HUES6 (cell line): ENCODE measurements around the gene LRRC8E.
"Not testable (repeated sequence)": the region's sequence is repeated elsewhere in the genome, so short reads cannot be mapped to it uniquely, and the experiment has no call there.

ENCODE experiments used
- H3K27ac ChIP-seq: 2 replicates; pipeline ENCODE4 v1.7.0; 2013; ENCODE audit warnings: low read depth, mild to moderate bottlenecking, low read length, inconsistent platforms
- H3K27me3 ChIP-seq: 2 replicates; pipeline ENCODE4 v1.6.1; 2013; ENCODE audit warnings: low read length; ENCODE audit not compliant: control insufficient read depth, insufficient read depth
- H3K36me3 ChIP-seq: 2 replicates; pipeline ENCODE4 v1.6.1; 2013; ENCODE audit warnings: low read length; ENCODE audit not compliant: control insufficient read depth, insufficient read depth
- H3K4me1 ChIP-seq: 2 replicates; pipeline ENCODE4 v1.6.1; 2013; ENCODE audit warnings: low read length; ENCODE audit not compliant: control insufficient read depth, insufficient read depth
- H3K4me3 ChIP-seq: 2 replicates; pipeline ENCODE4 v1.5.1; 2013; ENCODE audit warnings: low read depth, low read length
- H3K9ac ChIP-seq: one replicate; pipeline ENCODE4 v1.6.1; 2013; ENCODE audit warnings: mild to moderate bottlenecking, low read length
- H3K9me3 ChIP-seq: 2 replicates; pipeline ENCODE4 v1.6.1; 2013; ENCODE audit warnings: low read depth, low read length; ENCODE audit not compliant: control insufficient read depth, insufficient read depth

Gene LRRC8E

DNA sequence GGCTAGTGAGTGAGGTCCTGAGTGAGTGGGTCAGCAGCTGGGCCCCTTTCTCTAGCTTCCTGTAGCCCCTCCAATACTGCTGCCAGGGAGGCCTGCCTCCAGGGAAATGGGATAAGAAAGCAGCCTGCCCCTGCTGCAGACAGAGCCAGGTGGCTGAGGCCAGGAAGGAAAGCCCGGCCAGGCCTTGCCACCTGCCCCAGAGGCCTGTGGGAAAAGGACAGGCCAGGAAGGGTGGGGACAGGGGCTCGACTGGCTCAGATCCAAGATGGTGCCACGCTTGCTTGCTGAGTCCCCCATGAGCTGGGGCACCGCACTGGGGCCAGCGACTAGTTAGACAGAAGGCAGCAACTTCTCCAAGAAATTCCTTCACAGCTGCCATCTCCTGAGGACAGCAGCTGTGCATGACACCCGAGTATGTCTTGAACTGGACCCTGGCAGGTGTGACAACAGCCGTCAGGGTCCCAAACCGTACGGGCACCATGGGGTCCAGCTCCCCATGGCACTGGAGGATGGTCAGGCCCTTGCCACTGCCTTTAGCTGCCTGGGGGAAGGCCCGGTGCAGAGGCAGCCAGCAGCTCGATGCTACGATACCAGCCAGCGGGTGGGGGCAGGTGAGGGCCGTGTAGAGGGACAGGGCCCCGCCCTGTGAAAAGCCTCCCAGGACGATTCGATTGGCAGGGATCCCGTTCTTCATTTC, 9.1 kb upstream of the LRRC8E start:
- H3K4me1 ChIP-seq: no peaks in the 10 kb centered on the region
- no peak overlapping the region for H3K27ac ChIP-seq
- H3K9ac ChIP-seq: no peak overlapping the region
- no peaks in the 10 kb centered on the region for H3K36me3 ChIP-seq
- no peak overlapping the region for H3K4me3 ChIP-seq
- H3K27me3 ChIP-seq: peaks cover 19% of the 10 kb centered on the region; the same call in 1 of the 2 replicates
- H3K9me3 ChIP-seq: no peaks in the 10 kb centered on the region; the same call in 1 of the 2 replicates

DNA sequence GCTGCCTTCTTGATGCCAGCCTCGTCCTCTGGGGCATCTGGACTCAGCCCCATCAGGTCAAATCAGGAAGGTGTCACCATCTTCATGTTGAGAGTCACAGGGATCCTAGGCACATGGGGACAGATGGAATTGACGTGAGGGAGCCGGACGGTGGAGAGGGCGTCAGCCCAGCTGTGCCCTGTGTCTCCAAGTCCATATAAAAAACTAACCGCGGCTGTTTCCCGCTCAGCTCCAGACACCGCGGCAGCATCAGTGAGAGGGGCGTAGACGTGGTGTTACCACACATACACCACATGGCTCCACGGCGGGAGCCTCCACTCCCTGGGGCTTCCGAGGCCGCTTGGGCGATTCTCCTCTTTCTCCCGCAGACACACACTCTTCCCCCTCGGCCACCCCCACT, 8.5 kb upstream of the LRRC8E start:
- H3K9me3 ChIP-seq: no peaks in the 10 kb centered on the region; the same call in 1 of the 2 replicates
- no peaks in the 10 kb centered on the region for H3K36me3 ChIP-seq
- no peak overlapping the region for H3K9ac ChIP-seq
- peaks cover 14% of the 10 kb centered on the region; the same call in 1 of the 2 replicates for H3K27me3 ChIP-seq
- H3K4me1 ChIP-seq: no peaks in the 10 kb centered on the region
- no peak overlapping the region for H3K4me3 ChIP-seq
- no peak overlapping the region for H3K27ac ChIP-seq

DNA sequence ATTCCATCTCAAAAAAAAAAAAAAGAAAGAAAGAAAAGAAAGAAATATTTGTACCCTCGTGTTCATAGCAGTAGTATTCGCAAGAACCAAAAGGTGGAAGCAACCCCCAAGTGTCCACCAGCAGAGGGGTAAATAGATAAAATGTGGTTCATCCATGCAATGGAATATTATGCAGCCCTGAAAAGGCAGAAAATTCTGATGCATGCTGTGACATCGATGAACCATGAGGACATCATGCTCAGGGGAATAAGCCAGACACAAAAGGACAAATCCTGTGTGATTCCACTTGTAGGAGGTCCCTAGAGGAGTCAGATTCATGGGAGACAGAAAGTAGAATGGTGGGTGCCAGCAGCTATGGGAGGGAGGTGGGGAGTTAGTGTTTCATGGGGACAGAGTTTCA, 6.4 kb upstream of the LRRC8E start:
- Histone ChIP-seq H3K4me1 (no peaks in the 10 kb centered on the region), H3K27ac (no peak overlapping the region), H3K9ac (no peak overlapping the region), H3K4me3 (no peak overlapping the region), H3K36me3 (no peaks in the 10 kb centered on the region), H3K27me3 (peaks cover 2% of the 10 kb centered on the region; the same call in 1 of the 2 replicates), H3K9me3 (no peaks in the 10 kb centered on the region; the same call in 1 of the 2 replicates)

DNA sequence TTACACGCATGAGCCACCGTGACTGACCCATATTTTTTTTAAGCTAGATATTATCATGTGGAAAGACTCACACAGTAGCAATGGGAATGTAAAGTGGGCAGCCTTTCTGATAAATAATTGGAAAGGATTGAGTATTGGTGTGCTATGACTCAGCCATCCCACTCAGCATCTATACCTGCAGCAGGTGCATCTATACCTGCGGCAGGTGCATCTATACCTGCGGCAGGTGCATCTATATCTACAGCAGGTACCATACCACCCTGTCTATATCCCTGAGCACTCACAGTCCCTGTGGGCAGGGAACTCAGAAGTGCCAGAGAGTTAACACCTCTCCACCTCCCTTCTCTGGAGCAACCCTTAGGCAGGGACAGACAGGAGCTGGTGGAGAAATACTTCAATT, 5.2 kb upstream of the LRRC8E start:
- Histone ChIP-seq H3K9ac (no peak overlapping the region), H3K9me3 (no peaks in the 10 kb centered on the region; the same call in 1 of the 2 replicates), H3K4me1 (no peaks in the 10 kb centered on the region), H3K27me3 (no peaks in the 10 kb centered on the region), H3K36me3 (no peaks in the 10 kb centered on the region), H3K4me3 (no peak overlapping the region), H3K27ac (no peak overlapping the region)

DNA sequence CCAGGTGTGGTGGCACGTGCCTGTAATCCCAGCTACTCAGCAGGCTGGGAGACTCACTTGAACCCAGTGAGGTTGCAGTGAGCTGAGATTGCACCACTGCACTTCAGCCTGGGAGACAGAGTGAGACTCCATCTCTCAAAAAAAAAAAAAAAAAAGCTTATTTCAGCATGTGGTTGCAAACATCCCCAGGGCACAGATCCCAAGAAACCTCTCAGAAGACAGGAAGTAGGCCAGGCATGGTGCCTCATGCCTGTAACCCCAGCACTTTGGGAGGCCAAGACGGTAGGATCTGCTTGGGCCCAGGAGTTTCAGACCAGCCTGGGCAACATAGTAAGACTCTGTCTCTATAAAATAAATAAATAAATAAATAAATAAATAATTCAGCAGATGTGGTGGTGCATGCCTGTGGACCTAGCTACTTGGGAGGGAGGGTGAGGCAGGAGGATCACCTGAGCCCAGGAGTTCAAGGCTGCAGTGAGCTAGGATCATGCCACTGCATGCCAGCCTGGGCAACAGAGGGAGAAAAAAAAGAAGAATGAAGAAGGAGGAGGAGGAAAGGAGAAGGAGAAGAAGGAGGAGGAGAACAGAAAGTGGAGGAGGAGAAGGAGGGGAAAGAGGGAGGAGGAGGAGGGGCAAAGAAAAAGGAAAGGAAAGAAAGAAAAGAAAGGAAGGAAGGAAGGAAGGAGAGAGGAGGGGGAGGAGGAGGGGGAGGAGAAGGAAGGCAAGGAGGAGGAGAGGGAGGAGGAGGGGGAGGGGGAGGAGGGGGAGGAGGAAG, 4.3 kb upstream of the LRRC8E start:
- H3K9me3 ChIP-seq: no peaks in the 10 kb centered on the region; the same call in 1 of the 2 replicates
- H3K4me3 ChIP-seq: no peak overlapping the region
- H3K36me3 ChIP-seq: no peaks in the 10 kb centered on the region
- H3K27me3 ChIP-seq: no peaks in the 10 kb centered on the region
- H3K27ac ChIP-seq: no peak overlapping the region
- no peak overlapping the region for H3K9ac ChIP-seq
- no peaks in the 10 kb centered on the region; the same call in 1 of the 2 replicates for H3K4me1 ChIP-seq

DNA sequence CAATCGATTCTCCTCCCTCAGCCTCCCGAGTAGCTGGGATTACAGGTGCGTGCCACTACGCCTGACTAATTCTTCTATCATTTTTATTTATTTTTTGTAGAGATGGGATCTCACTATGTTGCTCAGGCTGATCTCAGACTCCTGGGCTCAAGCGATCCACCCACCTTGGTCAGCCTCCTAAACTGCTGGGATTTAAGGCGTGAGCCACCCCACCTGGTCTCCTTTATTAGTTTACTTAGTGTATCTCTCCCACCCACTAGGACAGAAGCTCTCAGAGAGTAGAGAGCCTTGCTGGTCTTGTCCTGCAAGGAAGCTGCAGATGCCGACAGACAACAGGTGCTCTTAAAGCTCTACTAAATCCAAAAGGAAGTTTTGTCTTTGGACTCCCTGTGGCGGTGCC, 2.5 kb upstream of the LRRC8E start:
- no peaks in the 10 kb centered on the region; the same call in 1 of the 2 replicates for H3K4me1 ChIP-seq

DNA sequence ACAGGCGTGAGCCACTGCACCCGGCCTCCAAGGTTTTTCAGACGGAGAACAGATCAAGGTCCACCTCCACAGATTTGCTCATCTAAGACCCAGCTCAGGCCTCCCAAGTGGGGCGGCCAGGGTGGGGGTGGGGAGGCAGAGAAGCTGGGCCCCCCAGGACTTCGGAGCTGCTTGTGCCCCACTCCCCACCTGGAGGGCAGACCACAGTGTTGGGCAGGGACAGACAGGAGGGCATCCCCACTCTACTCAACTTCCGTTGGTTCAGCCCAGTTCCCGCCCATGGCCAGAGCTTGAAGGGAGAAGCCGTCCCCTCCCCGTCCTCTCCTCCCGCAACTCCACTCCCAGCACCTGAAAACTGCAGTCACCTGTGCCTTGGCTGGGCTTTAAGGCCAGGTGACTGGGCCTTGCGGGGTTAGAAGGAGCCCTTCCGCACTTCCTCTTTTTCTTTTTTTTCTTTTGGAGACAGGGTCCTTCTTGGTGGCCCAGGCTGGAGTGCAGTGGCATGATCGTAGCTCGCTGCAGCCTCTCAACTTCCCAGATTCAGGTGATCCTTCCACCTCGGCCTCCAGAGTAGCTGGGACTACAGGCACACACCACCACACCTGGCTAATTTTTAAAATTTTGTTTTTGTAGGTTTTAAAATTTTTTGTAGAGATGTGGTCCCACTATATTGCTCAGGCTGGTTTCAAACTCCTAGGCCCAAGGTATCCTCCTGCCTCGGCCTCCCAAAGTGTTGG, 734 bp upstream of the LRRC8E start:
- H3K4me3 ChIP-seq: peak overlapping the region; percentile 63

More for the DNA sequence above, 2.5 kb upstream of the LRRC8E start:
- no peaks in the 10 kb centered on the region for H3K36me3 ChIP-seq
- H3K27me3 ChIP-seq: no peaks in the 10 kb centered on the region
- no peak overlapping the region for H3K9ac ChIP-seq
- no peaks in the 10 kb centered on the region; the same call in 1 of the 2 replicates for H3K9me3 ChIP-seq
- no peak overlapping the region for H3K4me3 ChIP-seq
- H3K27ac ChIP-seq: no peak overlapping the region

DNA sequence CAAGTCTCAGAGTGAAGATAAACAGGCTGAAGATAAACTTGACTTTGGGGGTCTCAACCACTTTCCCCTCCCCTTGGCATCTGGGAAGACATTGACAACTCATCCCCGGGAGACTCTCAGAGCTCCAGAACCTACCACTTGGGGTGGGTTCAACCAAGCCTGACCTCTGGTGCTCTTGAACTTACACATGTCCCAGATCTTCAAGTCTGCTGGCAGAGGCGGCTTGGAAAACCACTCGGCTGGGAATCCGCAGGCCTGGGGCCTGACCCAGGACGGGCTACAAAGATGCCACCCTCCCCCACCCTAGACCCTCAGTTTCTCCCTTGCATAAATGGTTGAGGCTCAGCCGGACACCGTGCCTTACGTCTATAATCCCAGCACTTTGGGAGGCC, 512 bp downstream of the LRRC8E start:
- no peaks in the 10 kb centered on the region for H3K27me3 ChIP-seq
- no peaks in the 10 kb centered on the region for H3K36me3 ChIP-seq
- H3K9me3 ChIP-seq: no peaks in the 10 kb centered on the region
- peak overlapping the region; percentile 12 for H3K9ac ChIP-seq
- H3K4me3 ChIP-seq: peak overlapping the region; percentile 63
- H3K4me1 ChIP-seq: no peaks in the 10 kb centered on the region; the same call in 1 of the 2 replicates
- H3K27ac ChIP-seq: no peak overlapping the region

More for the DNA sequence above, 734 bp upstream of the LRRC8E start:
- H3K9me3 ChIP-seq: no peaks in the 10 kb centered on the region
- no peaks in the 10 kb centered on the region for H3K27me3 ChIP-seq
- H3K36me3 ChIP-seq: no peaks in the 10 kb centered on the region
- H3K9ac ChIP-seq: peak overlapping the region; percentile 12
- H3K4me1 ChIP-seq: no peaks in the 10 kb centered on the region; the same call in 1 of the 2 replicates
- no peak overlapping the region for H3K27ac ChIP-seq

DNA sequence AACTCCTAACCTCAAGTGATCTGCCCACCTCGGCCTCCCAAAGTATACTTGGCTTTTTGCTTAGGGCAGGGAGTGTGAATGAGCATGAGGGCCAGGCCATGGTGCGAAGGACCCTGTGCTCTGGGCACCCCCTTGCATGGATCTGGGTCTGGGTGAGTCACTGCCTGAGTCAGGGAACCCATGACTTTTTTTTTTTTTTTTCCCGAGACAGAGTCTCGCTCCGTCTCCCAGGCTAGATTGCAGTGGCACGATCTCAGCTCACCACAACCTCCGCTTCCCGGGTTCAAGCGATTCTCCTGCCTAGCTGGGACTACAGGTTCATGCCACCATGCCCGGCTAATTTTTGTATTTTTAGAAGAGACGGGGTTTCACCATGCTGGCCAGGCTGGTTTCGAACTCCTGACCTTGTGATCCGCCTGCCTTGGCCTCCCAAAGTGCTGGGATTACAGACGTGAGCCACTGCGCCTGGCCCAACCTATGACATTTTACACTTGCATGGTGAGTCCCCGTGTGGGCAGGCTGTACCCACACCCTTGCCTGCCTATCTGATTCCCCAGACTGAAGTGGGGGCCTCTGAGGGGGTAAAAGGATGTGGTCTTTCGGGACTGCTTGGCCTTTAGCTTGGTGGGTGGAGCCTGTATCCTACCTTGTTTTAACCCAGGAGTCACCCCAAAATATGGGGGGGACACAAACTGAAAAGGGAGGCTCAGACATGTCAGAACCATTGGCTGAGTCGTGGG, 5.2 kb downstream of the LRRC8E start:
- H3K9ac ChIP-seq, H3K27me3 ChIP-seq, H3K36me3 ChIP-seq, H3K4me1 ChIP-seq, H3K27ac ChIP-seq, H3K4me3 ChIP-seq, H3K9me3 ChIP-seq: not testable (repeated sequence)

DNA sequence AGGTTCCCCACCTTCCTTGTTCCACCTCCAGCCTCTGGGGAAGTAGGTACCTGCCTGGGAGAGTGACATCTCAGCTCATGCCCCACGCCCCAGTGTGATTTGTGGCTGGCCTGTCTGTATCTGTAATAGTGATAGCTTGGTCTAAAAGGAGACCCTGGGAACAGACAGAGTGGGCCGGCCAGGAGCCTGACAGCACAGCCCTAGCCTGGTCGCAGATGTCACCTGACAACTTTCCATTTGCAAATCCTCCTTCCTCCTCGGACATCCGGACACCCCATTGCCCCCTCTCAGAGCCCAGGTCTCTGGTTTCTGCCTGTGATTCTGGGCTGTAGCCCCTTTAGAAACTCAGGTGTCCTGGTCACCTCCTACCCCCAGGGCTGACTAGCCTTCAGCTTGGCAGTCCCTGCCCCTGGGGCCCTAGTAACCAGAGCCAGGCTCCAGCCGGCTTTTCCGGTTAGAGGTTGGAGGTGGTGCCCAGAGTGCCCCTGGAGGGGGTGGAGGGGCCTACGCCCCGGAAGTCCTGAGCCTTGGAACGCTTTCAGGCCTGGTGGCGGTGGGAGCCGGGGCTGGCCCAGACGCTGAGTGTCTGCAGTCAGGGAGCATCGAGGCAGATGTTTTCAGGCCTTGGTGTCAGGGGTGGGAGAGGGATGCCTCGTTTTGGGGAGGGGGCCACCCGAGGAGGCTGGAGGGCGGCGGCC, 6.5 kb downstream of the LRRC8E start:
- H3K27me3 ChIP-seq: no peaks in the 10 kb centered on the region
- no peak overlapping the region for H3K27ac ChIP-seq
- H3K9me3 ChIP-seq: no peaks in the 10 kb centered on the region
- H3K36me3 ChIP-seq: peaks cover 8% of the 10 kb centered on the region
- no peak overlapping the region for H3K4me3 ChIP-seq
- no peak overlapping the region for H3K9ac ChIP-seq
- H3K4me1 ChIP-seq: no peaks in the 10 kb centered on the region
